GM13976 (cell line): ENCODE data around the gene HLA-C.
"Not testable (repeated sequence)": the region's sequence is repeated elsewhere in the genome, so short reads cannot be mapped to it uniquely, and the experiment has no call there.

Experiments
- DNase-seq: peaks from one replicate; pipeline ENCODE4 v3.0.0; 2012; ENCODE audit warnings: low spot score
- in situ Hi-C: fragments of 300-500 bp; cut with MboI; formaldehyde crosslinking; loops from one replicate; pipeline ENCODE4 v1.12.0; 2022; ENCODE audit warnings: low sequenced_read_pairs, mixed read lengths, inconsistent platforms; ENCODE audit not compliant: unreplicated experiment
- TF ChIP-seq, protein P1 (sequence below): IDR thresholded peaks from 2 replicates; pipeline ENCODE4 v1.5.1; 2012; ENCODE audit warnings: borderline replicate concordance, mild to moderate bottlenecking; ENCODE audit not compliant: insufficient read depth; ENCODE audit errors: extremely low read depth, missing control alignments, control extremely low read depth

The HLA-C gene

DNA sequence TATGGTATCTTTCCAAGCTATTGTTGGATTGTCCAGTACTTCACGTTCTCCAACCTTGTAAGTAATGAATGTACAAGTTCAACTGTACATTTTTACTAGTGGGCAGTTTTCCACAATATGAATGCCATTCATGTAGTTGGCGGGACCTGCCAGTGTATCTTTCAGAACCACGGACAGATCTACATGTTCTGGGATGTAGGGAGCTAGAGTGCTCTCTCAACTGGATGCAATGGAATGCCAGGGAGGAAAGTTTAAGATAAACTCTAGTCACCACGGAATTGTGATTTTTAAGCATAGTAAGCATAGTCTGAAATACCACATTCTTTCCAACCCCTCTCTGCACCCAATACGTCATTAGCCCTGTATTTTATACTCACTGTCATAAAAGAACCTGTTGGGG is 21.5 kb upstream of the HLA-C start:
- no peak for DNase-seq
- in situ Hi-C loops: no loop called here
- TF ChIP-seq, protein P1, sequence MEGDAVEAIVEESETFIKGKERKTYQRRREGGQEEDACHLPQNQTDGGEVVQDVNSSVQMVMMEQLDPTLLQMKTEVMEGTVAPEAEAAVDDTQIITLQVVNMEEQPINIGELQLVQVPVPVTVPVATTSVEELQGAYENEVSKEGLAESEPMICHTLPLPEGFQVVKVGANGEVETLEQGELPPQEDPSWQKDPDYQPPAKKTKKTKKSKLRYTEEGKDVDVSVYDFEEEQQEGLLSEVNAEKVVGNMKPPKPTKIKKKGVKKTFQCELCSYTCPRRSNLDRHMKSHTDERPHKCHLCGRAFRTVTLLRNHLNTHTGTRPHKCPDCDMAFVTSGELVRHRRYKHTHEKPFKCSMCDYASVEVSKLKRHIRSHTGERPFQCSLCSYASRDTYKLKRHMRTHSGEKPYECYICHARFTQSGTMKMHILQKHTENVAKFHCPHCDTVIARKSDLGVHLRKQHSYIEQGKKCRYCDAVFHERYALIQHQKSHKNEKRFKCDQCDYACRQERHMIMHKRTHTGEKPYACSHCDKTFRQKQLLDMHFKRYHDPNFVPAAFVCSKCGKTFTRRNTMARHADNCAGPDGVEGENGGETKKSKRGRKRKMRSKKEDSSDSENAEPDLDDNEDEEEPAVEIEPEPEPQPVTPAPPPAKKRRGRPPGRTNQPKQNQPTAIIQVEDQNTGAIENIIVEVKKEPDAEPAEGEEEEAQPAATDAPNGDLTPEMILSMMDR: no peak

DNA sequence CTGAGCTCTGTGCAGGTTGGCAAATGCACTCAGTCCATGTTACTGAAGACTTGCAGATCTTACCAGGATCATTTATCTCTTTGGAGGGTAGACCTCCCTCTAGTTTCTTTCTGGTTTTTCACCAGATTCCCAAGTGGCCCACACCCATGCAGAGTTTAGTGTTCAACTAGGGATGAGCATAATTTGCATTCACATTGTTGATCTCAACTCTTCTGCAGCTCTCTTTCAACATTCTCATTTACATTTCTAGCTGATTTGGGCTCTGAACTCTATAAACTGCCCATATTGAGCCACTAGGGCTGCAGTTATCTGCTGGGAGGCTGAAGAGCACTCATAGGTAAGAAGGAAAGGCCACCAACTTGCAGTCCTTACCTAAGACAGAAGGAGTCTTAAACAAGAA is 17.9 kb upstream of the HLA-C start:
- no peak for DNase-seq
- TF ChIP-seq, protein P1: no peak
- in situ Hi-C loops: no loop called here

DNA sequence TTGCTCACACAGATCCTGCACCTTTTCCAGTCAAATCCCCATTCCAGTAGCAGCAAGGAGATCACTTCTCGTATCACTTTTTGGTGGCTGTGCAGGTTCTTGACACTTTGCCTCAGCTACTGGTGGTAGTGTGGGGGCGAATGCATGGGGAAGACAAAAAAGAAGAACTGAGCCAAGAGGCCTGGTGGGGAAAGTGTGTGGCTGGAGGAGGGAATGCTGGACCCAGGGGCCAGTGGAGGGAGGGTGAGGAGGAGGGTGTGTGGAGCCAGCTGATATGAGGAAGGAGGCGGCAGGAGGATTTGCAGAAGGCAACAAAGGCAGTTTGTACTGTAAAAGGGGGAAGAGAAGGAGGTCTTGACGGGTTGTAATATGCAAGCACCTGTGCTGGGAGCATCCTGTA is 15.7 kb upstream of the HLA-C start:
- TF ChIP-seq, protein P1: no peak
- no peak for DNase-seq
- in situ Hi-C loops: no loop called here

DNA sequence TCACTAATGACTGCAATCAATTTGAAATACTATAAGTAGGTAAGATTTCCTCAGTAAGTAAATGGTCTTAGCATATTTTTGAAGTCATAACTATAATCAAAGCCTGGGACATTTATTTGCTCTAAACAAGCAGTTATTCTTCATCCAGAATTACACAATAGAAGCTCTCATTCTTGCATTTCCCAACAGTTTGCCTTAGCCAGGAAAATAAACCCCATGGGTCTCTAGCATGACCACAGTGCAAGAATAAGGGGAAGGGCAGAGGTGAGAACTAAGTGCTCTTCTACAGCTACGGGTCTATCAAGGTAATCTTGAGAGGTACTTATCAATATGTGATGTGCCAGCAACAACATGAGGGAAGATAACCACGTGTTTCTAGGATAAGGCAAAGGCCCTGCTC is 14.1 kb upstream of the HLA-C start:
- TF ChIP-seq, protein P1: no peak
- in situ Hi-C loops: no loop called here
- DNase-seq: no peak

DNA sequence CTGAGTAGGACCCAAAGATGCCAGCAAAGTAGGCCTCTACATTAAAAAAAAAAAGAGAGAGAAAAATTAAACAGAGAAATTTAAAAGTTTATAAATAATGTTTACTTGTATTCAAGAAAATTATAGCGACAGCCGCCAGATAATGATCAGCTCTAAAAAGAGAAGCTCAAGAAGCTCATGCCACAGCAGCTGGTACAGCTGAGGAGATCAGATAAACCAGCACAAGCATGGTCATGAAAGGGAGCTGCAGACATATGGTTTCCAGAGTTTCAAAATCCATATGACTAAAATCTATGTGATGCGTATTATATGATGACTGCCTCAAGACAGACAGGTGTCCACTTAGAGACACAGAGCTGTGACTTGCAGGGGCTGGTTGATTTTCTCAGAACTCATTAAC is 13.6 kb upstream of the HLA-C start:
- DNase-seq: no peak
- in situ Hi-C loops: no loop called here
- TF ChIP-seq, protein P1: no peak

DNA sequence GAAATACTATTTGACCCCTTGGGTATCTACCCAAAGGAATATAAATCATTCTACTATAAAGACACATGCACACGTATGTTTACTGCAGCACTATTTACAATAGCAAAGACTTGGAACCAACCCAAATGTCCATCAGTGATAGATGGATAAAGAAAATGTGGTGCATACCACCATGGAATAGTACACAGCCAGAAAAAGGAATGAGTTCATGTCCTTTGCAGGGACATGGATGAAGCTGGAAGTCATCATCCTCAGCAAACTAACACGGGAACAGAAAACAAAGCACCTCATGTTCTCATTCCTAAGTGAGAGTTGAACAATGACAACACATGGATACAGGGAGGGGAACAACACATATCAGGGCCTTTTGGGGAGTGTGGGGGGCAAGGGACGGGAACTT is 7.8 kb upstream of the HLA-C start:
- in situ Hi-C loops, DNase-seq: not testable (repeated sequence)

DNA sequence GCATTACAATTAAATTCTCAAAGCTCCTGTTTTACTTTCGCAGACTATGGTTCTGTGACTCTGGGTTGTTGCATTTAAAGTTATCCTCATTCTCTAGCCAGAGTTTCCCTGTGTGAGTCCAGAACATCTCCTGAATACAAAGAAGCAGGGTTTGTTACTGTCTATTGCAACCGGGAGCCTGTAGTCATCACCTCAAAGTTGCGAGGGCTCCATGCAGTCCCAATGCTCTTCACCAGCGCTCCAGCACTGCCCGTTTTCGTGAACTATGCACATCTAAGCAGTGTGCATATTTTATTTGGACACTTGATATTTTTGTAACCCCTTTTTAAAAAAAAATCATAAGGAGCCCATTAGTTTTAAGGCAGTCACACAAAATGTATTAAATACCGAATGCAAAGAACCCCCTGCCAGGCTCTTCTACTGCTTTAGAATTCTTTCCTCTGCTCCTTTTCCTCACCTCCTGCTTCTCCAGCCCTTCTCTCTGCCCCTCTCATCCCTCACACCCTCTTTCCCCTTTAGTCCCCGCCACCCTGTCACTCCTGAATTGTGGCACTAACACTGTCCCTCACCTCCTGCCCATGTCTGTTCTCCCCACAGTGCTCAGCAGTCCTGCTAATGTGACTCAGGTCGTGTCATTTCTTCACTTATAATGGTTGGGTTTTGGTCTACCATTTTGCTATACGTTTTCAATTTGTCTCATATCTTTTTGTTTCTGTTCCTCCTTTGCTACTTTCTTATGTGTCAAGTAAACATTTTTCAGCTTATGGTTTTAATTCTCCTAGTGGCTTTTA is 1.1 kb upstream of the HLA-C start:
- TF ChIP-seq, protein P1: no peak
- in situ Hi-C loops: no loop called here
- DNase-seq: no peak
